ENCODE results near the gene NECTIN1.

DNA sequence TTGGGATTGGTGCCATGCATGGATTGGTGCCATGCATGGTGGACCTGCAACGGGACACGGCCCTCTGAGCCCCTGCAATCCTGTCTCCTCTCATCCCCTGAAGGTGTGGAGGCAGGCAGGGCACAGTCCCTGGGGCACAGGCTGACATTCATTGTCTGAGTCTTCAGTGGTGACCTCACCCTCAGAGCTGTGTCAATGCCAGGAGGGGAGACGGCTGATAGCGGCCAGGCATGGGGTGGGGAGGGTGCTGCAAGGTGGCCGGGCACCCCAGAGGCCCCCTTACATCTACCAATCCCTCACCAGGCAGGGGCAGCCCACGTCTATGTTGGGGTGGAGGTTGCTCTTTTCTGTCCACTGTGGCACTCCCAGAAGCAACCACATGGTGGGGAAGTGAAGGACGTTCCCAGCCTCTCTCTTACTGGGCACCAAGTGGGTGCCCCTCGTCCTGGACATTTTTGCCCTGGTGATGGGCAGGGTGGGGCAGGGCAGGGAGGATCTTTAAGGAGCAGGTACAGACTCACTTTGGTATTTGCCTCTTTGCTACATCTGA is 47.6 kb downstream of the NECTIN1 start:
- TF ChIP-seq, protein P1, sequence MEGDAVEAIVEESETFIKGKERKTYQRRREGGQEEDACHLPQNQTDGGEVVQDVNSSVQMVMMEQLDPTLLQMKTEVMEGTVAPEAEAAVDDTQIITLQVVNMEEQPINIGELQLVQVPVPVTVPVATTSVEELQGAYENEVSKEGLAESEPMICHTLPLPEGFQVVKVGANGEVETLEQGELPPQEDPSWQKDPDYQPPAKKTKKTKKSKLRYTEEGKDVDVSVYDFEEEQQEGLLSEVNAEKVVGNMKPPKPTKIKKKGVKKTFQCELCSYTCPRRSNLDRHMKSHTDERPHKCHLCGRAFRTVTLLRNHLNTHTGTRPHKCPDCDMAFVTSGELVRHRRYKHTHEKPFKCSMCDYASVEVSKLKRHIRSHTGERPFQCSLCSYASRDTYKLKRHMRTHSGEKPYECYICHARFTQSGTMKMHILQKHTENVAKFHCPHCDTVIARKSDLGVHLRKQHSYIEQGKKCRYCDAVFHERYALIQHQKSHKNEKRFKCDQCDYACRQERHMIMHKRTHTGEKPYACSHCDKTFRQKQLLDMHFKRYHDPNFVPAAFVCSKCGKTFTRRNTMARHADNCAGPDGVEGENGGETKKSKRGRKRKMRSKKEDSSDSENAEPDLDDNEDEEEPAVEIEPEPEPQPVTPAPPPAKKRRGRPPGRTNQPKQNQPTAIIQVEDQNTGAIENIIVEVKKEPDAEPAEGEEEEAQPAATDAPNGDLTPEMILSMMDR (IDR thresholded peaks at IDR 0.05; ENCODE audit: low read depth, low read length): peak; percentile 13
- TF ChIP-seq POLR2A (IDR thresholded peaks at IDR 0.05; ENCODE audit: extremely low read depth, insufficient read length): no peak
- no peak for TF ChIP-seq MAX (IDR thresholded peaks at IDR 0.05; ENCODE audit: low read depth, low read length)
- TF ChIP-seq MYC (IDR thresholded peaks at IDR 0.05; ENCODE audit: low read depth, low read length): no peak
